PC-3 (cell line): ENCODE results near the gene MLC1. TPM values are rescaled to one million over a fixed set of nuclear protein-coding genes. Genes with fewer than 3 reads are reported as not detected.

Source experiments
- ATAC-seq: fragments of 200-7000 bp; cut with Tn5 transposase; 2 replicates; pipeline ENCODE4 v1.9.1; 2020; ENCODE audit warnings: mild to moderate bottlenecking, moderate library complexity
- BruUV-seq: library from RNA; stranded (reverse); fragments of 400-500 nt; replicated peaks from 2 replicates; lab custom pipeline; 2021; lab: Mats Ljungman, UMichigan
- CTCF ChIA-PET: fragments of 300-600 bp; sonication (Branson Sonifier 250); formaldehyde crosslinking; loops from one replicate; lab custom pipeline; 2022; ENCODE audit warnings: antibody characterized with exemption; lab: Charles Lee
- POLR2A ChIA-PET: fragments of 300-600 bp; sonication (Branson Sonifier 250); formaldehyde crosslinking; loops from one replicate; lab custom pipeline; 2022; ENCODE audit warnings: antibody characterized with exemption; ENCODE audit not compliant: unreplicated experiment; lab: Charles Lee
- DNase-seq: peaks from one replicate; pipeline ENCODE4 v3.0.0-alpha.2; 2015
- H2AFZ ChIP-seq: fragments of 300-600 bp; sonication (generic); 2 replicates; pipeline ENCODE4 v1.6.0; 2016; ENCODE audit warnings: antibody characterized with exemption, low read length
- H3F3A ChIP-seq: fragments of 300-600 bp; sonication (generic); one replicate; pipeline ENCODE4 v1.6.0; 2017; ENCODE audit warnings: antibody characterized with exemption, low read length, control low read depth, mild to moderate bottlenecking; ENCODE audit not compliant: unreplicated experiment
- H3K27ac ChIP-seq: fragments of 300-600 bp; sonication (generic); 2 replicates; pipeline ENCODE4 v1.5.1; 2016; ENCODE audit warnings: mild to moderate bottlenecking, low read length
- H3K27me3 ChIP-seq: fragments of 300-600 bp; sonication (generic); 2 replicates; pipeline ENCODE4 v1.6.1; 2016; ENCODE audit warnings: low read length, mixed read lengths
- H3K36me3 ChIP-seq: fragments of 300-600 bp; sonication (generic); 2 replicates; pipeline ENCODE4 v1.6.1; 2016; ENCODE audit warnings: low read depth, mixed run types, low read length, mixed read lengths
- H3K4me1 ChIP-seq: fragments of 300-600 bp; sonication (generic); 2 replicates; pipeline ENCODE4 v1.5.1; 2016; ENCODE audit warnings: low read length; ENCODE audit not compliant: insufficient read depth
- H3K4me2 ChIP-seq: fragments of 300-600 bp; sonication (generic); 2 replicates; pipeline ENCODE4 v1.6.0; 2016; ENCODE audit warnings: low read length
- H3K4me3 ChIP-seq: fragments of 300-600 bp; sonication (generic); 2 replicates; pipeline ENCODE4 v1.5.1; 2016; ENCODE audit warnings: mild to moderate bottlenecking, low read length, mixed read lengths
- H3K79me2 ChIP-seq: fragments of 300-600 bp; sonication (generic); 2 replicates; pipeline ENCODE4 v1.6.1; 2017; ENCODE audit warnings: low read length, mixed read lengths
- H3K9ac ChIP-seq: fragments of 300-600 bp; sonication (generic); 2 replicates; pipeline ENCODE4 v1.6.0; 2016; ENCODE audit warnings: mild to moderate bottlenecking, low read length
- H3K9me2 ChIP-seq: fragments of 300-600 bp; sonication (generic); replicated peaks from 2 replicates; pipeline ENCODE4 v1.6.1; 2016; ENCODE audit warnings: mixed run types, low read length, mixed read lengths
- H3K9me3 ChIP-seq: fragments of 300-600 bp; sonication (generic); 2 replicates; pipeline ENCODE4 v1.6.1; 2016; ENCODE audit warnings: low read length, mixed read lengths
- H4K20me1 ChIP-seq: fragments of 300-600 bp; sonication (generic); 2 replicates; pipeline ENCODE4 v1.6.1; 2016; ENCODE audit warnings: low read length, mixed read lengths
- EZH2 ChIP-seq: fragments of 300-600 bp; sonication (generic); IDR thresholded peaks from one replicate; pipeline ENCODE4 v1.6.1; 2017; ENCODE audit warnings: antibody characterized with exemption, mild to moderate bottlenecking, low read length; ENCODE audit not compliant: unreplicated experiment
- EZH2phosphoT487 ChIP-seq: fragments of 300-600 bp; sonication (generic); IDR thresholded peaks from 2 replicates; pipeline ENCODE4 v1.6.1; 2018; ENCODE audit warnings: mild to moderate bottlenecking, antibody characterized with exemption, low read length, borderline replicate concordance
- intact Hi-C: fragments of 100-400 bp; cut with micrococcal nuclease; formaldehyde crosslinking; loops from 2 replicates; pipeline ENCODE4 v1.9.0; 2023
- total RNA-seq: library from RNA; depleted of rRNA; stranded (reverse); fragments of >200 nt; gene quantifications from 2 replicates; pipeline ENCODE4 v1.2.3, GENCODE V29; 2014
- TF ChIP-seq, protein P1 (sequence below): fragments of 300-600 bp; sonication (generic); conservative IDR thresholded peaks from 2 replicates; pipeline ENCODE4 v1.5.1; 2017; ENCODE audit warnings: antibody characterized with exemption, low read depth, mild to moderate bottlenecking, low read length

The MLC1 gene
- total RNA-seq, 1 experiment from 2014 or later = 0.62 TPM

DNA sequence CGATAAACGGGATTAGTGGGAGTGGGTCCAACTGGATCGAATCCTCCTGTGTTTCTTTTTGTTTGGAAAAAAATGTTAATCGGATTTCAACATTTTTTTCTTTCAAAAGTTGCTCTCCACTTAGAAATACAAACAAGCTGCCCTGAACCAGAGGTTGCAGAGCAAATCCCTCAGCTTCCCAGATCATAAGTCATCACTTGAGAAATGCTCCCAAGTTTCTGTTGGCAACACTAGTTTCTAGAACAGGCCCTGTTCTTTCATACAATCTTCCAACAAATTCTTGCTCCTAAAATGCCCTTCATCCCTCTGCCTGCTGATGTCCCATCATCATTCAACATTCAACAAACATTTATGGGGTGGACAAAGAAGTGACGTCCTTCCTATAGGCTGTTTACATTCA lies 1.3 kb upstream of the MLC1 start:
- intact Hi-C loops = no loop called here
- H3K27ac ChIP-seq = no peak overlapping the region
- H3K9ac ChIP-seq = no peak overlapping the region
- ChIA-PET POLR2A (no interaction called here), CTCF (no interaction called here)
- H3K27me3 ChIP-seq = no peaks in the 10 kb centered on the region
- no peaks in the 10 kb centered on the region for H4K20me1 ChIP-seq
- no peaks in the 10 kb centered on the region for H3K9me2 ChIP-seq
- no peaks in the 10 kb centered on the region for H3F3A ChIP-seq
- H3K4me1 ChIP-seq = no peaks in the 10 kb centered on the region
- ATAC-seq (no peak), DNase-seq (no peak)
- TF ChIP-seq, protein P1, sequence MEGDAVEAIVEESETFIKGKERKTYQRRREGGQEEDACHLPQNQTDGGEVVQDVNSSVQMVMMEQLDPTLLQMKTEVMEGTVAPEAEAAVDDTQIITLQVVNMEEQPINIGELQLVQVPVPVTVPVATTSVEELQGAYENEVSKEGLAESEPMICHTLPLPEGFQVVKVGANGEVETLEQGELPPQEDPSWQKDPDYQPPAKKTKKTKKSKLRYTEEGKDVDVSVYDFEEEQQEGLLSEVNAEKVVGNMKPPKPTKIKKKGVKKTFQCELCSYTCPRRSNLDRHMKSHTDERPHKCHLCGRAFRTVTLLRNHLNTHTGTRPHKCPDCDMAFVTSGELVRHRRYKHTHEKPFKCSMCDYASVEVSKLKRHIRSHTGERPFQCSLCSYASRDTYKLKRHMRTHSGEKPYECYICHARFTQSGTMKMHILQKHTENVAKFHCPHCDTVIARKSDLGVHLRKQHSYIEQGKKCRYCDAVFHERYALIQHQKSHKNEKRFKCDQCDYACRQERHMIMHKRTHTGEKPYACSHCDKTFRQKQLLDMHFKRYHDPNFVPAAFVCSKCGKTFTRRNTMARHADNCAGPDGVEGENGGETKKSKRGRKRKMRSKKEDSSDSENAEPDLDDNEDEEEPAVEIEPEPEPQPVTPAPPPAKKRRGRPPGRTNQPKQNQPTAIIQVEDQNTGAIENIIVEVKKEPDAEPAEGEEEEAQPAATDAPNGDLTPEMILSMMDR = no peak
- TF ChIP-seq EZH2 = no peak
- TF ChIP-seq EZH2phosphoT487 = no peak
- H3K4me3 ChIP-seq = no peak overlapping the region
- no peak overlapping the region for H3K4me2 ChIP-seq
- no peak overlapping the region for H2AFZ ChIP-seq
- no TSS peak for BruUV-seq
- H3K36me3 ChIP-seq = no peaks in the 10 kb centered on the region
- H3K79me2 ChIP-seq = no peaks in the 10 kb centered on the region
- H3K9me3 ChIP-seq = no peaks in the 10 kb centered on the region

DNA sequence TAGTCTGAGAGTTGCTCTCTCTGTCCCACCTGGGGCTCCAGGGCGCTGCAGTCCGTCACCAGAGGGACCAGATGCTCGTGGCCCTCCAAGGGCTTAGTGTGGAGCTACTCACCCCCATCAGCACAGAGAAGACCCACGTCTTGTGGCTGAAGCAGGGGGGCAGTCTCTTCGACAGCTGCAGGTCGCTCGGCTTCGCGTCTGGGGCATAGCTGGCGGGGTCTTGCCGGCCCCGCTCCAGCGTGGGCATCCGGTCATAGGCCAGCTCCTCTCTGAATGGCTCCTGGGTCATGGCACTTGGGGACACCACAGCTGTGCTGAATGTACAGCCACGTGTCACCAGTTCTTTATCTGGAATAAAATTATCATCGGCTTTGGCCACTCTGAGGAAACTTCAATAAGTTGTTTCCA lies 608 bp downstream of the MLC1 start:
- Histone ChIP-seq H3K4me1 (no peaks in the 10 kb centered on the region), H3K9ac (no peak overlapping the region), H3K79me2 (no peaks in the 10 kb centered on the region), H3K36me3 (no peaks in the 10 kb centered on the region), H4K20me1 (no peaks in the 10 kb centered on the region), H3K27me3 (no peaks in the 10 kb centered on the region), H3F3A (no peaks in the 10 kb centered on the region), H2AFZ (no peak overlapping the region), H3K9me2 (no peaks in the 10 kb centered on the region), H3K4me2 (no peak overlapping the region), H3K27ac (no peak overlapping the region), H3K9me3 (no peaks in the 10 kb centered on the region), H3K4me3 (no peak overlapping the region)
- ChIA-PET CTCF (no interaction called here), POLR2A (no interaction called here)
- no peak for TF ChIP-seq EZH2
- no peak for TF ChIP-seq EZH2phosphoT487
- TF ChIP-seq, protein P1 = no peak
- ATAC-seq (no peak), DNase-seq (no peak)
- no TSS peak for BruUV-seq
- intact Hi-C loops = no loop called here

DNA sequence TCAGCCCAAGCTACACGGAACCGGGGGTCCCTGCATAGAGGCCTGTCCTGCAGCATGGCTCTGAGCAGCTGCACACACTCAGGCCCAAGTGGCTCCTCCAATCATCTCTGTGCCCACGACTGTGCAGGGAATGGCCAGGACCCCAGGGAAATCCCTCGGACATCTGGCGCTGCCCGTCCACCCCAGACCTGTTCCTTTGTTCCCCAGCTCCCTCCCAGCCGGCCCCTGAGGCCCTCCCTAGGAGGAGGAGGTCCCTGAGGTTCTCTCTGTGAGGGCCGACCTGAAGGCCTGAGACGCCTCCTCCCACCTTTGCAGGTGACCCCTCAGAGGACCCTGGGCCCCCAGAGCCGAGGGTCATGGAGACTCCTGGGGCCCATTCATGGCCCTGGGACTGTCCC lies 1.1 kb downstream of the MLC1 start:
- CTCF ChIA-PET = no interaction called here
- ATAC-seq = no peak
- Histone ChIP-seq H3K9ac (no peak overlapping the region), H3K79me2 (no peaks in the 10 kb centered on the region), H3K9me2 (no peaks in the 10 kb centered on the region), H3K27ac (no peak overlapping the region), H3K9me3 (no peaks in the 10 kb centered on the region), H3K4me2 (no peak overlapping the region), H3K4me1 (no peaks in the 10 kb centered on the region), H3K27me3 (no peaks in the 10 kb centered on the region), H4K20me1 (no peaks in the 10 kb centered on the region), H3K4me3 (no peak overlapping the region), H3K36me3 (no peaks in the 10 kb centered on the region), H2AFZ (no peak overlapping the region), H3F3A (no peaks in the 10 kb centered on the region)
- BruUV-seq = no TSS peak
- intact Hi-C loops = no loop called here
- no peak for TF ChIP-seq EZH2phosphoT487
- TF ChIP-seq, protein P1 = no peak
- no peak for TF ChIP-seq EZH2
- no peak for DNase-seq
- POLR2A ChIA-PET = no interaction called here
